ENCODE measurements around the gene SIGLECL1.

DNA sequence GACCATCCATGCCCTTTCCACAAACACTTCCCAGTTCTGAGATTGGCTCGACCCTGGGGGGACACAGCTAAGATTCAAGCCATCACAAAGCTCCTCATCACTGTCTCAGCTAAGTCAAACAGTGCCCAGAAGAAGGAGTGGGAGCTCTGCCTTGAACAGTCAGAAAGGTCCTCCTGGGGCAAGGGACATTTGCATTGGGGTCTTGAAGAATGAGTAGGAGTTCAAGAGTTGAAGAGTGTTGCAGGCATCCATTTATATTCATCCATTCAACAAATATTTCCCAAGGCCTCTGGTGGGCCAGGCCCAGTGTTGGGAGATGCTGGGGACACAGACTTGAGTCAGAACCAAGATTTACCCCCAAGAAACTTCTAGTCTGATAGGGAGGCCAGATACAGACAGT, 67.1 kb downstream of the SIGLECL1 start:
- TF ChIP-seq BHLHE40 (IDR thresholded peaks at IDR 0.05; ENCODE audit: borderline replicate concordance) (no peak), SUZ12 (IDR thresholded peaks at IDR 0.05) (no peak), L3MBTL2 (conservative IDR thresholded peaks at IDR 0.05) (no peak), FOXA1 (IDR thresholded peaks at IDR 0.05) (no peak), SP1 (IDR thresholded peaks at IDR 0.05) (no peak), NFRKB (IDR thresholded peaks at IDR 0.05) (no peak), TARDBP (IDR thresholded peaks at IDR 0.05) (no peak), FOXM1 (IDR thresholded peaks at IDR 0.05; ENCODE audit: borderline replicate concordance) (no peak), LEF1 (IDR thresholded peaks at IDR 0.05; ENCODE audit: borderline replicate concordance) (no peak), ELF4 (IDR thresholded peaks at IDR 0.05) (no peak), ZNF384 (IDR thresholded peaks at IDR 0.05) (no peak), PKNOX1 (IDR thresholded peaks at IDR 0.05) (no peak)
